HG02973 (cell line): ENCODE measurements around the gene TNNT3.

Source experiments
- ATAC-seq: cut with Tn5 transposase; IDR thresholded peaks from one replicate; pipeline ENCODE4 v1.9.1; 2021; ENCODE audit warnings: moderate library complexity; ENCODE audit not compliant: unreplicated experiment

TNNT3 gene

GRCh38 chr11:1982873-1983600, 63.5 kb downstream of the TNNT3 start:
- no peak for ATAC-seq

GRCh38 chr11:1983601-1983961, 64.1 kb downstream of the TNNT3 start:
- ATAC-seq: no peak

- ATAC-seq: no peak
Measured at GRCh38 chr11:1987024-1987423, 67.5 kb downstream of the TNNT3 start.

- no peak for ATAC-seq
Measured at GRCh38 chr11:1988174-1988573, 68.7 kb downstream of the TNNT3 start.
